Adrenal gland (tissue), 12 donors: Measurements from ENCODE around the gene CHCHD1. TPM values are rescaled to one million over a fixed set of nuclear protein-coding genes. Genes with fewer than 3 reads are reported as not detected.
A peak's percentile ranks its signal among the peaks of the same experiment; 100 is the strongest.

Experiments
- DNase-seq, 7 donors: peaks; one replicate each; pipeline ENCODE4 v3.0.0-alpha.2; 2019 to 2020
- H3K27ac ChIP-seq, 5 donors: fragments of 200-600 bp; sonication (generic) in 4 of 5; 1 replicate in 3 of 5; 2 replicates in 2 of 5; pipeline versions ENCODE4 v1.5.1 to v1.8.0; 2016 to 2020; ENCODE audit warnings: mild to moderate bottlenecking in 1 of 5
- H3K27me3 ChIP-seq: fragments of 200-600 bp; 2 replicates; pipeline ENCODE4 v1.8.0; 2021
- H3K36me3 ChIP-seq, 2 donors: fragments of 200-600 bp; replicated peaks in 1 of 2; 1 replicate in 1 of 2; 2 replicates in 1 of 2; pipeline versions ENCODE4 v1.5.1 to v1.8.0; 2018 to 2022
- H3K4me1 ChIP-seq, 2 donors: fragments of 200-600 bp; replicated peaks in 1 of 2; 1 replicate in 1 of 2; 2 replicates in 1 of 2; pipeline versions ENCODE4 v1.5.1 to v1.8.0; 2018 to 2021
- H3K4me3 ChIP-seq, 4 donors: fragments of 200-600 bp; sonication (generic) in 3 of 4; one replicate each; pipeline ENCODE4 v1.5.1; 2016 to 2018
- H3K9me3 ChIP-seq, 3 donors: fragments of 200-600 bp; sonication (generic) in 1 of 3; replicated peaks in 1 of 3; 1 replicate in 2 of 3; 2 replicates in 1 of 3; pipeline versions ENCODE4 v1.5.1 to v1.8.0; 2016 to 2021
- POLR2A ChIP-seq, 2 donors: fragments of 450-650 bp; IDR thresholded peaks; one replicate each; pipeline ENCODE4 v1.6.1; 2017; ENCODE audit warnings: antibody characterized with exemption in 2 of 2, mild to moderate bottlenecking in 2 of 2, moderate library complexity in 1 of 2
- WGBS, 4 donors: extraction: QIAGEN DNeasy Blood & Tissue Kit in 2 of 4; methylation state at CpG; one replicate each; pipeline versions ENCODE4 v1.1.5 to v1.1.7; 2013 to 2017; 5-methylcytosine and 5-hydroxymethylcytosine counted together
- intact Hi-C, 2 donors: fragments of 100-400 bp; cut with DNase I; formaldehyde crosslinking; loops; one replicate each; pipeline versions ENCODE4 v1.14.1 to v1.15.0; 2022 to 2023
- polyA plus RNA-seq, 3 donors: library from polyadenylated mRNA; stranded (reverse); fragments of 200-250 nt in 2 of 3; fragments of 350-450 nt in 1 of 3; fragmentation: Illumina TruSeq in 1 of 3; extraction: RNeasy Lipid Tissue Mini Kit (QIAGEN cat#74804) in 1 of 3; gene quantifications; one replicate each; pipeline ENCODE4 v1.2.3, GENCODE V29; 2013 to 2014
- total RNA-seq, 9 donors: library from RNA; depleted of rRNA in 4 of 9; stranded (reverse); fragments of >200 nt in 4 of 9; fragments of 120-200 nt in 1 of 9; fragmentation: NEBNext Ultra II Directional in 1 of 9; extraction: Animal tissue kit (Norgen Biotek cat#: 25700) in 1 of 9; gene quantifications; one replicate each; pipeline versions ENCODE4 v1.1.0 to v1.2.4, GENCODE V29; 2013 to 2023
- TF ChIP-seq, protein P1 (sequence below), 6 experiments: fragments of 450-650 bp in 4 of 6; fragments of 200-600 bp in 2 of 6; sonication (generic) in 1 of 6; IDR thresholded peaks; 1 replicate in 5 of 6; 2 replicates in 1 of 6; pipeline versions ENCODE4 v1.5.1 to v1.8.0; 2016 to 2021; ENCODE audit warnings: antibody characterized with exemption in 6 of 6, mild to moderate bottlenecking in 2 of 6, moderate library complexity in 1 of 6
- donor health status: healthy with polysubstance abuse.
- donor health status: Bipolar disorder and iron deficiency.
- donor health status: DM: yes; HTN: yes; CAD: no.
- donor health status: DM: no; HTN: no; CAD: no.
- donor health status: DM: no; HTN: no; CAD: no.
- donor health status: DM: yes; HTN: yes; CAD: no.

CHCHD1 gene
- total and polyA plus RNA-seq, 12 donors, result 31.7 to 83.1 (median 47.4) TPM

DNA sequence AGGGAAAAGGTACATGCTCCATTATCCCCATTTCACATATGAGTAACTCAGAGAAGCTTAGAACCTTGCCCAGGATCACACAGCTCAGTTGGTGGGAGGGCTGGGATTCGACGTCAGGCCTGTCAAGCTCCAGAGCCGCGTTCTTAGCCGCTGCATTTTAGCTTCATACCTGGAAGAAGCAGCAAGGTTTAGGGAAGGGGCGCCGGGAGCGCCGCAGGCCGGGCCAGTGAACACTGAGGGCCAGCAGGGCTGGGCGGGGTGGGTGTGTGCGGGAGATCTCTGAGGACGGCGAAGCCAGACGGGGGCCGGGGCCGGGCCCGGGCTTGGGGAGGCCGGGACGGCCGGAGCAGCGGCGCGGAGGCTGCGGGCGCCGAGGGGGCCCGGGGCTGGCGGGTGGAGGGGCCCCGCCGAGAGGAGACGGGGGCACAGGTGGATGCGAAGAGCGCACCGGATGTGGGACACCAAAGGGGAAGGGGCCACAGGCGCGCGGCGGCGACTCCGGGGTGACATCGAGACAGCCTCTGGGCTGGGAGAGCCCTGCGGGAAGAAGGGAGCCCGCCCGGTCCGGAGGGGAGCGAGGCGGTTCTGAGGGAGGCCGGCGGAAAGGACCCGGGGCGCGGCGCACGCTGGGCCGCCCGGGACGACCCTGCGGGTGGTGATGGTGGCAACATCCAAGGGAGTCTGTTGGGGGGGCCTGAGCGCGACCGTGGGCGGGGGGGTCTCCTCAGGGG, 29.1 kb downstream of the CHCHD1 start:
- intact Hi-C loops, result loop anchor here in 1 of 2 donors (10.0 kb wide), 1 partner anchor 64 kb away; the partner anchor contains the start of gene CAMK2G
- 0 to 1% (median 0%) methylated on average over 12 to 63 of the region's 63 CpGs for WGBS, 4 donors
- H3K27me3 ChIP-seq, result no peaks in the 10 kb centered on the region
- H3K9me3 ChIP-seq, result no peaks in the 10 kb centered on the region
- peaks cover 0 to 28% of the 10 kb centered on the region in 2 donors for H3K36me3 ChIP-seq
- H3K4me1 ChIP-seq, result peaks cover 16 to 36% of the 10 kb centered on the region in 2 donors
- TF ChIP-seq, protein P1, sequence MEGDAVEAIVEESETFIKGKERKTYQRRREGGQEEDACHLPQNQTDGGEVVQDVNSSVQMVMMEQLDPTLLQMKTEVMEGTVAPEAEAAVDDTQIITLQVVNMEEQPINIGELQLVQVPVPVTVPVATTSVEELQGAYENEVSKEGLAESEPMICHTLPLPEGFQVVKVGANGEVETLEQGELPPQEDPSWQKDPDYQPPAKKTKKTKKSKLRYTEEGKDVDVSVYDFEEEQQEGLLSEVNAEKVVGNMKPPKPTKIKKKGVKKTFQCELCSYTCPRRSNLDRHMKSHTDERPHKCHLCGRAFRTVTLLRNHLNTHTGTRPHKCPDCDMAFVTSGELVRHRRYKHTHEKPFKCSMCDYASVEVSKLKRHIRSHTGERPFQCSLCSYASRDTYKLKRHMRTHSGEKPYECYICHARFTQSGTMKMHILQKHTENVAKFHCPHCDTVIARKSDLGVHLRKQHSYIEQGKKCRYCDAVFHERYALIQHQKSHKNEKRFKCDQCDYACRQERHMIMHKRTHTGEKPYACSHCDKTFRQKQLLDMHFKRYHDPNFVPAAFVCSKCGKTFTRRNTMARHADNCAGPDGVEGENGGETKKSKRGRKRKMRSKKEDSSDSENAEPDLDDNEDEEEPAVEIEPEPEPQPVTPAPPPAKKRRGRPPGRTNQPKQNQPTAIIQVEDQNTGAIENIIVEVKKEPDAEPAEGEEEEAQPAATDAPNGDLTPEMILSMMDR (IDR thresholded peaks at IDR 0.05), result no peak
- no peak for TF ChIP-seq POLR2A (IDR thresholded peaks at IDR 0.05)
- peak overlapping the region; percentile 62 to 98 (median 92) for H3K27ac ChIP-seq
- H3K4me3 ChIP-seq, result peak overlapping the region; percentile 39 to 98 (median 86)
- peak in 5 of 7 donors; percentile 41 to 61 (median 48) for DNase-seq

DNA sequence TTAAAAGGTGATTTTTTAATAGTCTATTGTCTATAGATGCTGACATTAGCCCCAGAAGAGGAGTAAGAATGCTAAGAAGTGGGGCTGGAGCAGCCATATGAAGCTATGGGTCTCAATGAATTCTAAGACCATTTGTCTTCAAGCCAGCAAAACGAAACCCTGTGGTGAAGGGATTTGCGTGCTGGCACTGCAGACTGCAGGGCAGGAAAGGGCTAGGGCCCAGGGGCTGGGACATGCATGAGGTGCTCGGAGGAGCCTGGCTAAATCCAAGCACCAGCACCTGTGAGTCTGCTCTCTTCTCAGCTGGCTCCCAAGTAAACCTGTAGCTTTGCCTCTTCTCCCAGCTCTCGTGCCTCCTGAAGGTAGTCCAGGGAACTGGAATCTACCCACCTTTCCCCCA, 30.8 kb downstream of the CHCHD1 start:
- TF ChIP-seq, protein P1 (IDR thresholded peaks at IDR 0.05), result no peak
- no peak for TF ChIP-seq POLR2A (IDR thresholded peaks at IDR 0.05)
- H3K36me3 ChIP-seq, result peaks cover 0 to 20% of the 10 kb centered on the region in 2 donors
- 83 to 93% (median 92%) methylated on average over 4 of the region's 4 CpGs for WGBS, 4 donors

DNA sequence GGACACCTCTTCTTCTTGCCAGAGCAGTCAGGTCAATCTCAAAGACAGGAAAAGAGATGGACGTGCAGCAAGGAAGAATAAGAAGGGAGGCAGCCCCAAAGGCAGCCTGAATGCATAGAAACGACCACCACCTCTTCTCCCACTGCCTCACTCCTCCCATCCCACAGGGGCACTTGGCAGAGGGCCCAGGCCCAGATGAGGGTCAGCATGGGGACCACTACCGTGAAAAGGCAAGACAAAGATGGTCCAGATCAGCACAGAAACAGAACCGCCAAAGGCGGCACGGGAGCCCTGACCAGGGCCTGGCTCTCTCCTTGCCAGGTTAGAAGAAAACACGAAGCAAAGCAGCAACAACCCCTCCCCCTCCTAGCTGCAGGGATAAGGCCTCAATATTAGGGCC, 31.5 kb downstream of the CHCHD1 start:
- Histone ChIP-seq H3K36me3 (peaks cover 0 to 13% of the 10 kb centered on the region in 2 donors), H3K27ac (no peak overlapping the region), H3K4me3 (no peak overlapping the region), H3K27me3 (no peaks in the 10 kb centered on the region), H3K4me1 (peaks cover 16 to 23% of the 10 kb centered on the region in 2 donors), H3K9me3 (no peaks in the 10 kb centered on the region)
- DNase-seq, result peak in 3 of 7 donors; percentile 30 to 47 (median 42)
- TF ChIP-seq, protein P1 (IDR thresholded peaks at IDR 0.05), result no peak
- TF ChIP-seq POLR2A (IDR thresholded peaks at IDR 0.05), result no peak
- intact Hi-C loops, result loop anchor here in 1 of 2 donors (10.0 kb wide), 1 partner anchor 61 kb away; the partner anchor contains the start of gene CAMK2G
- 87 to 92% (median 87%) methylated on average over 7 of the region's 7 CpGs for WGBS, 4 donors

More for the DNA sequence above, 30.8 kb downstream of the CHCHD1 start:
- intact Hi-C loops, result loop anchor here in 1 of 2 donors (10.0 kb wide), 1 partner anchor 62 kb away; the partner anchor contains the start of gene CAMK2G
- H3K4me1 ChIP-seq, result peaks cover 16 to 26% of the 10 kb centered on the region in 2 donors
- H3K27ac ChIP-seq, result peak overlapping the region in 1 of 5 donors; percentile 94
- no peak overlapping the region for H3K4me3 ChIP-seq
- H3K9me3 ChIP-seq, result no peaks in the 10 kb centered on the region
- peak in 1 of 7 donors; percentile 29 for DNase-seq
- H3K27me3 ChIP-seq, result no peaks in the 10 kb centered on the region

DNA sequence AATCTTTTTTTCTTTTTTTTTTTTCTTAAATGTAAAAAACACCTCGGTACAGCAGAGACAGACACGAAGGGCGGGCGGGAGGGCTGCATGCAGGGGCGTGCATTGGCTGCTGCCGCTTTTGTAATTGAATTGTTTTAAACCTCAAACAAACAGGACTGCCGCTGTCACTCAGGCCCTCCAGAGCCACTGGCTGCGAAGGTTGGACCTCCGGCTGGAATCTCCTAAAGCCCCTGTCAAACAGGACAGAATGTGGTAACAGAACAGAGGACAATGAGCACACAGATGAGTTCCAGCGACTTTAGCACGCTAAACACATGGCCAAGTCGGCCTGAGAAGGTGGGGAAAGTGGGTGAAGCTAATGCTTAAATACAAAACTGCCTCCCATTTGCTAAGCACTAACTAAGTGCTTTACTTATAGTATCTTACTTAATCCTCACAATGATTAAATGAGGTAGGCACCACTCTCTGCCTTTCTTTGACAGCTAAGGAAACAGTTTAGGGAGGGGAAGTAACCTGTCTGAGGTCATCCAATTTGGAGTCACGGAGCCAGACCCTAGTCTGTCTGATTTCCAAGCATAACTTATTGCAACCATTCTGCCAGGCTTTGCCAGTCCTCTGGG, 32.5 kb downstream of the CHCHD1 start:
- intact Hi-C loops, result loop anchor here in 1 of 2 donors (10.0 kb wide), 1 partner anchor 60 kb away; the partner anchor contains the start of gene CAMK2G
- Histone ChIP-seq H3K4me3 (no peak overlapping the region), H3K4me1 (peaks cover 7 to 13% of the 10 kb centered on the region in 2 donors), H3K27me3 (no peaks in the 10 kb centered on the region), H3K9me3 (no peaks in the 10 kb centered on the region), H3K36me3 (peaks cover 0 to 9% of the 10 kb centered on the region in 2 donors), H3K27ac (no peak overlapping the region)
- TF ChIP-seq, protein P1 (IDR thresholded peaks at IDR 0.05), result no peak
- TF ChIP-seq POLR2A (IDR thresholded peaks at IDR 0.05), result no peak
- peak in 1 of 7 donors; percentile 18 for DNase-seq
- WGBS, 4 donors, result 91 to 92% (median 92%) methylated on average over 13 of the region's 13 CpGs
